Measurements from ENCODE around the gene GSTA4. TPM values are rescaled to one million over a fixed set of nuclear protein-coding genes. Genes with fewer than 3 reads are reported as not detected.

GSTA4 gene
- total RNA-seq, 1 experiment from 2014 or later = 3.9 TPM

DNA sequence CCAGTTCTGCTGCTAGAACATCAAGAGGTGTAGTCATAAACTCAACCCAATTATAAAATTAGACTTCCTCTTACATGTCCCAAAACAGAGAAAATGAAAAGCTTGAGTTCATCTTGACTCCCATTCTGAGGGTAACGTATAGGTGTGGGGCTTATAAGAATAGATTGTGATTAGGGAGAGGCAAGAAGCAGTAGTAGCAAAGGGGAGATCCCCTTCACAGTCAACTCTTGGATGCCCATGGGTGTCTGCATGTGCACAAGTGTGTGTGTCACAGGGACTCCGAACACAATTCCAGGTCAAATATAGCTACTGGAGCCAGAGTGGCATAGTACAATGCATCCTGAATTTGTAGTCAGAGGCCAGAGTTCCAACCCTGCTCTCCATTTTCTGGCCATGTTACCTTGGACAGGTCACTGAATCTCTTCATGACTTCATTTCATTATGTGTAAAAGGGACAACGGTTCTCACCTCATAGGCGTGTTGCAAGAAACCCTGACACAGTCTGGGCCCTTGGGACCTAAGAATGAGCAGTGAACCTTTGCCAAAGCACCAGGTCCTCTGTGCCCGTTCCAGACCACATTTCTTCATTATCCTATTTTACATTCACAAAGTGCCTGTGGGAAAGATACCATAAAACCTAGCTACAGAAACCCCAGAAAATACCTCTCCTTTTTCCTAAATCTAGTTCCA lies 11.8 kb downstream of the GSTA4 start:
- ATAC-seq = no peak
- H3K27me3 ChIP-seq (ENCODE audit: control insufficient read depth, insufficient read depth, low read length) = no peaks in the 10 kb centered on the region
- in situ Hi-C loops (cut with HindIII; ENCODE audit: low pct_unique_long_range_greater_than_20kb, low sequenced_read_pairs) = no loop called here
- intact Hi-C loops (cut with micrococcal nuclease; ENCODE audit: unreplicated experiment) = no loop called here
- H3K9me3 ChIP-seq (ENCODE audit: control insufficient read depth, insufficient read depth, low read depth, low read length) = no peaks in the 10 kb centered on the region
- no peaks in the 10 kb centered on the region for H3K36me3 ChIP-seq (ENCODE audit: control insufficient read depth, insufficient read depth, low read length)
- POLR2A ChIA-PET = no interaction called here
- no peak overlapping the region for H3K27ac ChIP-seq (ENCODE audit: low read length)
- BruUV-seq (replicated peaks) = no TSS peak
- CTCF ChIA-PET = no interaction called here
- DNase-seq (ENCODE audit: low read depth, low spot score) = no peak
- H3K4me1 ChIP-seq (ENCODE audit: control insufficient read depth, insufficient read depth, low read length) = no peaks in the 10 kb centered on the region
- TF ChIP-seq POLR2AphosphoS5 (IDR thresholded peaks at IDR 0.05; ENCODE audit: low read depth, low read length) = no peak
- TF ChIP-seq, protein P1, sequence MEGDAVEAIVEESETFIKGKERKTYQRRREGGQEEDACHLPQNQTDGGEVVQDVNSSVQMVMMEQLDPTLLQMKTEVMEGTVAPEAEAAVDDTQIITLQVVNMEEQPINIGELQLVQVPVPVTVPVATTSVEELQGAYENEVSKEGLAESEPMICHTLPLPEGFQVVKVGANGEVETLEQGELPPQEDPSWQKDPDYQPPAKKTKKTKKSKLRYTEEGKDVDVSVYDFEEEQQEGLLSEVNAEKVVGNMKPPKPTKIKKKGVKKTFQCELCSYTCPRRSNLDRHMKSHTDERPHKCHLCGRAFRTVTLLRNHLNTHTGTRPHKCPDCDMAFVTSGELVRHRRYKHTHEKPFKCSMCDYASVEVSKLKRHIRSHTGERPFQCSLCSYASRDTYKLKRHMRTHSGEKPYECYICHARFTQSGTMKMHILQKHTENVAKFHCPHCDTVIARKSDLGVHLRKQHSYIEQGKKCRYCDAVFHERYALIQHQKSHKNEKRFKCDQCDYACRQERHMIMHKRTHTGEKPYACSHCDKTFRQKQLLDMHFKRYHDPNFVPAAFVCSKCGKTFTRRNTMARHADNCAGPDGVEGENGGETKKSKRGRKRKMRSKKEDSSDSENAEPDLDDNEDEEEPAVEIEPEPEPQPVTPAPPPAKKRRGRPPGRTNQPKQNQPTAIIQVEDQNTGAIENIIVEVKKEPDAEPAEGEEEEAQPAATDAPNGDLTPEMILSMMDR (IDR thresholded peaks at IDR 0.05) = no peak
- no peak for TF ChIP-seq SIN3A (IDR thresholded peaks at IDR 0.05; ENCODE audit: borderline replicate concordance, insufficient read depth, low read depth, low read length)
- TF ChIP-seq, protein P2, sequence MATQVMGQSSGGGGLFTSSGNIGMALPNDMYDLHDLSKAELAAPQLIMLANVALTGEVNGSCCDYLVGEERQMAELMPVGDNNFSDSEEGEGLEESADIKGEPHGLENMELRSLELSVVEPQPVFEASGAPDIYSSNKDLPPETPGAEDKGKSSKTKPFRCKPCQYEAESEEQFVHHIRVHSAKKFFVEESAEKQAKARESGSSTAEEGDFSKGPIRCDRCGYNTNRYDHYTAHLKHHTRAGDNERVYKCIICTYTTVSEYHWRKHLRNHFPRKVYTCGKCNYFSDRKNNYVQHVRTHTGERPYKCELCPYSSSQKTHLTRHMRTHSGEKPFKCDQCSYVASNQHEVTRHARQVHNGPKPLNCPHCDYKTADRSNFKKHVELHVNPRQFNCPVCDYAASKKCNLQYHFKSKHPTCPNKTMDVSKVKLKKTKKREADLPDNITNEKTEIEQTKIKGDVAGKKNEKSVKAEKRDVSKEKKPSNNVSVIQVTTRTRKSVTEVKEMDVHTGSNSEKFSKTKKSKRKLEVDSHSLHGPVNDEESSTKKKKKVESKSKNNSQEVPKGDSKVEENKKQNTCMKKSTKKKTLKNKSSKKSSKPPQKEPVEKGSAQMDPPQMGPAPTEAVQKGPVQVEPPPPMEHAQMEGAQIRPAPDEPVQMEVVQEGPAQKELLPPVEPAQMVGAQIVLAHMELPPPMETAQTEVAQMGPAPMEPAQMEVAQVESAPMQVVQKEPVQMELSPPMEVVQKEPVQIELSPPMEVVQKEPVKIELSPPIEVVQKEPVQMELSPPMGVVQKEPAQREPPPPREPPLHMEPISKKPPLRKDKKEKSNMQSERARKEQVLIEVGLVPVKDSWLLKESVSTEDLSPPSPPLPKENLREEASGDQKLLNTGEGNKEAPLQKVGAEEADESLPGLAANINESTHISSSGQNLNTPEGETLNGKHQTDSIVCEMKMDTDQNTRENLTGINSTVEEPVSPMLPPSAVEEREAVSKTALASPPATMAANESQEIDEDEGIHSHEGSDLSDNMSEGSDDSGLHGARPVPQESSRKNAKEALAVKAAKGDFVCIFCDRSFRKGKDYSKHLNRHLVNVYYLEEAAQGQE (IDR thresholded peaks at IDR 0.05; ENCODE audit: insufficient read depth in 1 of 2, low read depth in 2 of 2, low read length in 1 of 2) = no peak
- no peak for TF ChIP-seq TCF7L2 (IDR thresholded peaks at IDR 0.05; ENCODE audit: low read depth, low read length)
- no peak overlapping the region for H3K4me3 ChIP-seq (ENCODE audit: low read depth in 2 of 2, low read length in 2 of 2)

DNA sequence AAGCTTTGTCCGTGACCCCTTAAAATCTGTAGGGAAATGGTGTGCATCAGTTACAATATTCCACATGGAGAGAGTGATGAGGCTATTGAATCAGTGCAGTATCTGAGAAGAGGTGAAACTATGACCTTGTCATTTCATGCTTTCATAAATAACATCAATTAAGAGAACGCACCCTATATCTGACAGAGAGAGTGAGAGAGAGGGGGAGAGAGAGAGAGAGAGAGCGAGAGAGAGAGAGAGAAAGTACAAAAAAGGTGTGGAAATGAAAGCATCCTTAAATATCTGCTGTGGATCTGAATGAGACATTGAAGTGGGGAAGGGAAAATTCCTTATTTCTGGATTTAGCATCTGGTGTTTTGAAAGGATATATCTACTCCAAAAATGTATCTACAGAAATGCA lies 12.4 kb downstream of the GSTA4 start:
- no peak for ATAC-seq
- H3K9me3 ChIP-seq (ENCODE audit: control insufficient read depth, insufficient read depth, low read depth, low read length) = no peaks in the 10 kb centered on the region
- H3K4me1 ChIP-seq (ENCODE audit: control insufficient read depth, insufficient read depth, low read length) = no peaks in the 10 kb centered on the region
- BruUV-seq (replicated peaks) = no TSS peak
- CTCF ChIA-PET = no interaction called here
- H3K27me3 ChIP-seq (ENCODE audit: control insufficient read depth, insufficient read depth, low read length) = no peaks in the 10 kb centered on the region
- DNase-seq (ENCODE audit: low read depth, low spot score) = no peak
- in situ Hi-C loops (cut with HindIII; ENCODE audit: low pct_unique_long_range_greater_than_20kb, low sequenced_read_pairs) = no loop called here
- no peak overlapping the region for H3K27ac ChIP-seq (ENCODE audit: low read length)
- TF ChIP-seq, protein P2 (IDR thresholded peaks at IDR 0.05; ENCODE audit: insufficient read depth in 1 of 2, low read depth in 2 of 2, low read length in 1 of 2) = no peak
- TF ChIP-seq POLR2AphosphoS5 (IDR thresholded peaks at IDR 0.05; ENCODE audit: low read depth, low read length) (no peak), TCF7L2 (IDR thresholded peaks at IDR 0.05; ENCODE audit: low read depth, low read length) (no peak), SIN3A (IDR thresholded peaks at IDR 0.05; ENCODE audit: borderline replicate concordance, insufficient read depth, low read depth, low read length) (no peak)
- TF ChIP-seq, protein P1 (IDR thresholded peaks at IDR 0.05) = no peak
- H3K36me3 ChIP-seq (ENCODE audit: control insufficient read depth, insufficient read depth, low read length) = no peaks in the 10 kb centered on the region
- POLR2A ChIA-PET = no interaction called here
- intact Hi-C loops (cut with micrococcal nuclease; ENCODE audit: unreplicated experiment) = no loop called here
- no peak overlapping the region for H3K4me3 ChIP-seq (ENCODE audit: low read depth in 2 of 2, low read length in 2 of 2)

All from Panc1 (cell line).